GM19397 (cell line): ENCODE data around the gene COL17A1.

ENCODE experiments used
- ATAC-seq: cut with Tn5 transposase; IDR thresholded peaks from one replicate; pipeline ENCODE4 v1.9.1; 2021; ENCODE audit warnings: mild to moderate bottlenecking, moderate library complexity; ENCODE audit not compliant: unreplicated experiment

Gene COL17A1

GRCh38 chr10:104034401-104035193 lies 51.1 kb downstream of the COL17A1 start:
- ATAC-seq = no peak

DNA sequence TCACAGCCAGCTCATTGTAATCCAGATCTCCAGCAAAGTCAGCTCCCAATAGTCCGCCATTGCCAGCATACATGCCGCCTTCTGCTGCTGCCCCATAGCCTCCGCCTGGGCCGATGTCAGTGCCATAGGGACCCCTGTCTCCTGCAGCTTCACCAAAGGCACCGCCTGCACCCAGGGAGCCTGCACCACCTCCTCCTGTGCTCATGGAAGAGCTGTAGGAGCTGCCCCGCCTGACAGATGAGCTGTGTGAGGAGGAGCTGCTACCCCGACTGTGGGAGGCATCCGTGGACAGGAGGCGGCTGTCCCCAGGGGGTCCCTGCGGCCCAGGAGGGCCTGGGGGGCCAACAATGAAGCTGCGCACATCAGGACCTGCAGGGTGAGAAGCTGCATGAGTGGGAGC lies 51.7 kb downstream of the COL17A1 start:
- no peak for ATAC-seq

DNA sequence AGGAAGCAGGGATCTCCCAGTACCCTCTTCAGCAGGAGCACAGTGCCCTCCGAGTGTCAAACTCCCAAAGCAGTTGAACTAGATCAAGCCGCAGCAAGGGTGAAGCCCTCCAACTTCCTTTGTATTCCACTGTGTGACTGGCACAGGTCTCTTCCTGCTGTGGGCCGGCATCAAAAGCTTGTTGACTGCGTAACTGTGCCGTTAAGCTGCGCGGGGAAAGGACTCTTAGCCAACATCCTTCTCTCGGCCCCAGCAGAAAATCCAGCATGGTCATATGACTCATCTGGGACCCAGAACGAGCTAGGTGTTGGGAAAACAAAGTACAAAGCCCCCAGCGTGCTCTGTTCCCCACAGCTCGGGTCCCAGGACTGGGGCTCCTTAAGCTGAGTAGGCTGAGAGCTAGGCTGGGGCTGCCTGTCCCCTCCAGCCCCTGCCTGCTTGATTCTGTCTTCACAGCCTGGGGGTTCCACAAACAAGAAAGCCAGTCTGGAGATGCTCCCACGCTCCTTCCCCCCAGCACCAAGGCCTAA lies 52.2 kb downstream of the COL17A1 start:
- no peak for ATAC-seq

DNA sequence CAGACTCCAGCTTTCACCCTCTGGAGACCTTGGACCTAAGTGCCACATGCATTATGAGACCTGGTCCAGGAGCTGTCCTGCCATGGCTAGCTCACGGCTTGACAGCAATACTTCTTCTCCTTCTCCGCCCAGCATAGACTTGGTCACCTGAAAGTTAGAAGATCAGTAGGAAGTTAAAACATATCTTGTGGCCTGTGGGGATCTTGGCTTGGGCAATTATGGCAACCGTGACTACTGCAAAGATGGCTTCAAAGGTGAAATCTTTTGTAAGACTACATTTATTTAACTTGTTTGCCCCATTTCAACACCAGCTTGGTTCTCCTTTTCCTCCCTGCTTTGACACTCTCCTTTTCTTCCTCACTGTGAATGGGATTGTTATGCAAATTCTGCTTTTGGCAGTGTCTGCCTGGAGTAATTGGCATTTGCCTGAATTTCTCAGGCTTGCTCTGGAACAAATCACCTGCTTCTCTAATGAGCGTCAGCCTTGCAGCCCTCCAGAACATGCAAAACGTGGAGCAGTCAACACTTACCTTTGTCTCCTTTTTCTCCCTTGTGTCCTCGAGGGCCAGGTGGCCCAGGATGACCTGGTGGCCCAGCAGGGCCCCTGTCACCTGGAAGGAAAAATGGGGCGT lies 53.4 kb downstream of the COL17A1 start:
- no peak for ATAC-seq

DNA sequence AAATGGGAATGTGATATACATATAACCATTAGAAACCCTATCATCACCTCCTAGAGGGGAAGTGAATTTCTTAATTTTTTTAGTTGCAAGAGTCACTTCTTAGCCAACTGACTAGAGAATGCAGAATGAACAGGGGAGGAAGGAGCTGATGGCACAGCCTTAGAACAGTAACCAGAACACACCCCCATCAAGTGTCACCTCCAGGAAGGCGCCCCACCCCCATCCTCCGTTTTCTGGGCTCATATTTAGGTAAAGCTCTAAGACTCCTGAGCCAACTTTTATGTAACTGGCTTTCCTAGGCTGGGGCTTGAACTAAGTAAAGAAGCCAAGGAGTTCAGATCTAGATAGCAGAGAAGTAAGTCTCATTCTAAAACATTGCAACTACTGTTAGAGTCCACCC lies 54.0 kb downstream of the COL17A1 start:
- no peak for ATAC-seq

- no peak for ATAC-seq
These were observed 56.2 kb downstream of the COL17A1 start for GRCh38 chr10:104029521-104029860.

GRCh38 chr10:104028823-104029520 lies 56.7 kb downstream of the COL17A1 start:
- ATAC-seq = no peak

- no peak for ATAC-seq
These were observed 57.5 kb downstream of the COL17A1 start for GRCh38 chr10:104028146-104028545.

DNA sequence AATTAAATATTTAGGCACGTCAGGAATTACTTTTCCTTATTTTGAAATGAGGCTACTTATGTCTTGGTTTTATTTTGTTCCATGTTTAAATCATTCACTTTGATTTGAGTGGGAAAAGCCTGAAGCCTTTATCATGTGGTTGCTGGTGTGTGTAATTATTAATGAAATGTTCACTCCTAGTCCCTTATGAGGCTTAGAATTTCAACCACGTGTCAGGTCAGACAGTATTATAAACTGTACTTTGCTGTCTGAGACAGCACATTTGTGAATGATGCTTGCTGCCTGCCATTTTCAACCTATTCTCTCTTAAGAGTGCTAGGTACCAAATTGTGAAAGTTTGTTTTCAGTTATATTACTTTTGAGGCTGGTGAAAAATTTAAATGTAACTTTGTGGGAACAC lies 58.9 kb downstream of the COL17A1 start:
- ATAC-seq = no peak

- ATAC-seq = no peak
These were observed 60.2 kb downstream of the COL17A1 start for GRCh38 chr10:104025524-104025923.

GRCh38 chr10:104022026-104022425 lies 63.7 kb downstream of the COL17A1 start:
- ATAC-seq = no peak

DNA sequence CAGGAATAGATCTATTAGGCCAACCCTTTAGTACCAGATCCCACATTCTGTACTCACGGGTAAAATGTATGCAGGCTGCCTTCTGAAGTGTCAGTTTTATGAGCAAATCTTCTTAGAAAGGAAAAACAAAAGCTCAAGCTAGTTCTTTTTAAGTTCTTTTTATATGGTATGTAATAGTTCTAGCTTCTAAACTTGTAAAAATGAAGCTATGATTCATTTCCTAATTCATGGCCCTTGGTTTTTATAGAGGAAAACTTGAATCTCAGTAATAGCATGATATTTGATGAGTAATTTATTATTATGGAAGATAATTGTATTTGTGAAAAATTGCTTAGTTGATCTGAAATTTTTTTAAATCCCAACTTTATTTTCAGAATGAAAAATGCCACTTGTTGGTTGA lies 64.4 kb downstream of the COL17A1 start:
- no peak for ATAC-seq

GRCh38 chr10:104020020-104020419 lies 65.7 kb downstream of the COL17A1 start:
- ATAC-seq = no peak

- no peak for ATAC-seq
These were observed 67.2 kb downstream of the COL17A1 start for GRCh38 chr10:104018471-104018870.

DNA sequence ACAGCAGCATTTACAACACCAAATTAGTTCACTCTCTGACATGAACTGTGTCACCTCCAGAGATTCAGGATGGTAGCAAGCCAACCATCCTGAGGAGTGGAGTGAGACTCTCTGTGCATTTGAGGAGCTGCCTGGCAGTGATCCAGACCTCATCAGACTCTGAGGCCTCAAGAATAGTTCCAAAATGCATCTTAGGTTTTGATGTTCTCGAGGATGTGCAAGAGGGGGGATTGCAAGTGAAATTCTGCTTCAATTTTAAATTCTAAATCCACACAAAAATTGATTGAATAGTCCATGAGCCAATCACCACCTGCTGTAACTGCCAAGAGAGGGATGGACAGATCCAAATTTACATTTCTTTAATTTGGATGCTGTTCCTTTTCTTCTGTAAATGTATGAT lies 69.0 kb downstream of the COL17A1 start:
- no peak for ATAC-seq

DNA sequence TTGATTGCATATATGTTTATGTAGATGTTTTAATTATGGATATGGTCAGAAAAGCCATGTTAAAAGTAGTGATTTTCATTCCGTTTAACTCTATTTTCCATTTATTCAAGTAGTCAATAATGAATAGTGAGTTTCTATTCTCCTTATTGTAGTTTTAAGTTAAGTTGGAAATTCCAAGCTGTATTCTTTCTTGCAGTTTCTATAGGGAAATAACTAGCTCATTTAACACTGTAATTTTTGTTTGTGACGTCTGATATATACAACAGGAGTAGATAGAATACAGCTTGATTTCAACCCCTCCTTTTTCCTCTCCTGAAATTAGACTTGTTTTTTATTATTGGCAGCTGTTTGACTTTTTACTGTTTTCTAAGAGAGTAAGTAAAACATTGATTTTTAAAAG lies 71.5 kb downstream of the COL17A1 start:
- ATAC-seq = no peak

DNA sequence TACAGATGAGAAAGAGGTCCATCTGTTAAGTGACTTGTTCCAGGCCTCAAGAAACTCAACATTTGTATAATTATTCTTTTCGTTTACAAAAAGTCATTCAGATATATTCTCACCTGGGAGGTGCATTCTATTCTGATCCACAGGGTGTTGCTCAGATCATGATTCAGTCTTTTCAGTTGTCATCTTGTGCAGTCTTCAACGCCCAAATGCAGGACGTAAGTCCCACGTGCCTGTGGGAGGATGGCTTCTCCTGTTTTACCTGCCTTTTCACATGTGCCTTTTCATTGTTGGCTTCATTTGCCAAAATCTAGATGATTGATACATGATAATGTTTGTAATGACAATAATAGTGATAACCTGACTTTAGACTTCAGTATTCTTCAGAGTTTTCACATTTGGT lies 72.2 kb downstream of the COL17A1 start:
- ATAC-seq = no peak

DNA sequence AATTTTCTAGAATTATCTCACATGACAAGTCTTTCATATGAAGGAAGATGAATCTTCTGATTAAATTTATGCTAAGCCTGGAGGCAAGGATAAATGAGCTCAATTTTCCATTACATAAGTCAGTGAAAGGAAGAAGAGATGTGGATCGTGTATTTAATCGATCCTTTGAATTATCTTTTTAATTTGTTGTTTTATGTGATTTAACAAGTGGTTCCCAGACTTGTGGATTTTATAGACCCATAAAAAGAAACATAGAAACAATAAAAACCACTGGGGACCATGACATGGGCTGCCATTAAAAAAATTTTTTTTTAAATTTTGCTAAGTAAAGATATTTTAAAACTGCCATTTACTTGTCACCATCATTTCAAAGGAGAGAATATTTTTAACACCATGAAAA lies 73.8 kb downstream of the COL17A1 start:
- no peak for ATAC-seq

GRCh38 chr10:104005172-104005863 lies 80.4 kb downstream of the COL17A1 start:
- no peak for ATAC-seq

- no peak for ATAC-seq
These were observed 82.8 kb downstream of the COL17A1 start for GRCh38 chr10:104002911-104003310.

DNA sequence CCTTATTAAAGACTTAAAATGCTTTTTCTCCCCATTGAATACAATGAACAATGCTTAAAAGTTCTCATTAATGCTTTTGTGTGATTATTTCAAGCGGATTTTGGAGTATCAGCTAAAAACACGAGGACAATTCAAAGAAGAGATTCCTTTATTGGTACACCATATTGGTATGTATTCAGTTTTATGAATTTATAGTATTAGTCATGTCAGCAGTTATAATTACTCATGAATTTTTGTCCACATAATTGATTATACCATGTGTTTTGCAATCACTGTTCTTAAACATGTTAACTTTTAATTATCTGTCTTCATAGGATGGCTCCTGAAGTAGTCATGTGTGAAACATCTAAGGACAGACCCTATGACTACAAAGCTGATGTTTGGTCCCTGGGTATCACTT lies 86.9 kb downstream of the COL17A1 start:
- no peak for ATAC-seq
